Left cardiac atrium (tissue), 4 donors: ENCODE data around the gene VDR. TPM values are rescaled to one million over a fixed set of nuclear protein-coding genes. Genes with fewer than 3 reads are reported as not detected.
A peak's percentile ranks its signal among the peaks of the same experiment; 100 is the strongest.

Source experiments
- ATAC-seq, 2 donors: fragments of 200-7000 bp; cut with Tn5 transposase; one replicate each; pipeline ENCODE4 v1.9.1; 2020; ENCODE audit warnings: mild to moderate bottlenecking in 2 of 2, moderate library complexity in 2 of 2
- DNase-seq: peaks from one replicate; pipeline ENCODE4 v3.0.0-alpha.2; 2020
- intact Hi-C, 2 donors: fragments of 100-400 bp; cut with DNase I; formaldehyde crosslinking; loops; one replicate each; pipeline versions ENCODE4 v1.14.1 to v1.15.1; 2022 to 2023
- total RNA-seq, 2 donors: library from RNA; stranded (reverse); fragmentation: NEBNext Ultra II Directional; extraction: Animal tissue kit (Norgen Biotek cat#: 25700); gene quantifications; one replicate each; pipeline ENCODE4 v1.2.1, GENCODE V29; 2021
- donor health status: DM: no; HTN: yes; CAD: no.
- donor health status: DM: no; HTN: yes; CAD: no; lungs with severe emphysema.
- donor health status: DM: yes; HTN: yes; CAD: no.
- donor health status: Dilated cardiomyopathy.

The VDR gene
- total RNA-seq, 2 donors from 2014 or later, result 0.74 to 3.1 TPM

GRCh38 chr12:47881051-47881450, 23.7 kb downstream of the VDR start:
- ATAC-seq, result no peak
- intact Hi-C loops, result no loop called here
- no peak for DNase-seq

- ATAC-seq (no peak), DNase-seq (no peak)
- intact Hi-C loops, result no loop called here
Observed at GRCh38 chr12:47878918-47879481, 25.8 kb downstream of the VDR start.

GRCh38 chr12:47878293-47878917, 26.4 kb downstream of the VDR start:
- DNase-seq (no peak), ATAC-seq (no peak)
- intact Hi-C loops, result no loop called here

GRCh38 chr12:47877081-47877480, 27.7 kb downstream of the VDR start:
- ATAC-seq (no peak), DNase-seq (no peak)
- intact Hi-C loops, result no loop called here

- ATAC-seq (no peak), DNase-seq (no peak)
- intact Hi-C loops, result no loop called here
Observed at GRCh38 chr12:47876440-47876960, 28.3 kb downstream of the VDR start.

- ATAC-seq, result no peak
- intact Hi-C loops, result no loop called here
- no peak for DNase-seq
Observed at GRCh38 chr12:47875746-47876439, 28.9 kb downstream of the VDR start.

- ATAC-seq (no peak), DNase-seq (no peak)
- intact Hi-C loops, result no loop called here
Observed at GRCh38 chr12:47874316-47874715, 30.5 kb downstream of the VDR start.

GRCh38 chr12:47870175-47870781, 34.5 kb downstream of the VDR start:
- peak; percentile 74 to 87 for ATAC-seq
- DNase-seq, result peak; percentile 48
- intact Hi-C loops, result loop anchor here in 1 of 2 donors (2.0 kb wide), 1 partner anchor 79 kb away; no protein-coding TSS in a partner anchor

- no peak for ATAC-seq
- no peak for DNase-seq
- intact Hi-C loops, result no loop called here
Observed at GRCh38 chr12:47868552-47869031, 36.2 kb downstream of the VDR start.

GRCh38 chr12:47868041-47868440, 36.8 kb downstream of the VDR start:
- DNase-seq (peak; percentile 44), ATAC-seq (no peak)
- intact Hi-C loops, result no loop called here

- ATAC-seq (peak in 1 of 2 donors; percentile 41), DNase-seq (peak; percentile 55)
- intact Hi-C loops, result no loop called here
Observed at GRCh38 chr12:47867495-47867941, 37.3 kb downstream of the VDR start.

- no peak for ATAC-seq
- intact Hi-C loops, result no loop called here
- DNase-seq, result no peak
Observed at GRCh38 chr12:47864646-47865235, 40.1 kb downstream of the VDR start.

GRCh38 chr12:47863985-47864384, 40.8 kb downstream of the VDR start:
- DNase-seq, result no peak
- ATAC-seq, result no peak
- intact Hi-C loops, result no loop called here

GRCh38 chr12:47863467-47863866, 41.3 kb downstream of the VDR start:
- no peak for DNase-seq
- intact Hi-C loops, result no loop called here
- no peak for ATAC-seq

- intact Hi-C loops, result no loop called here
- DNase-seq (no peak), ATAC-seq (no peak)
Observed at GRCh38 chr12:47862881-47863280, 41.9 kb downstream of the VDR start.

- intact Hi-C loops, result no loop called here
- ATAC-seq (no peak), DNase-seq (no peak)
Observed at GRCh38 chr12:47862167-47862750, 42.5 kb downstream of the VDR start.

- intact Hi-C loops, result no loop called here
- ATAC-seq (no peak), DNase-seq (no peak)
Observed at GRCh38 chr12:47860873-47861272, 43.9 kb downstream of the VDR start.

- intact Hi-C loops, result no loop called here
- no peak for ATAC-seq
- no peak for DNase-seq
Observed at GRCh38 chr12:47860279-47860841, 44.4 kb downstream of the VDR start.
